Heart left ventricle (tissue), 16 donors: ENCODE measurements around the gene WDR83. TPM values are rescaled to one million over a fixed set of nuclear protein-coding genes. Genes with fewer than 3 reads are reported as not detected.

Experiments used
- ATAC-seq, 4 donors: fragments of 200-7000 bp; cut with Tn5 transposase; one replicate each; pipeline ENCODE4 v1.9.1; 2020 to 2022; ENCODE audit warnings: moderate library complexity in 4 of 4, mild to moderate bottlenecking in 3 of 4, moderate number of reproducible peaks in 1 of 4
- DNase-seq, 5 donors: peaks; one replicate each; pipeline ENCODE4 v3.0.0-alpha.2; 2020
- H3K27ac ChIP-seq, 12 donors: fragments of 200-600 bp; sonication (generic) in 4 of 12; one replicate each; pipeline versions ENCODE4 v1.5.0 to v1.8.0; 2016 to 2022; ENCODE audit warnings: mild to moderate bottlenecking in 2 of 12
- H3K27me3 ChIP-seq, 9 donors: fragments of 200-600 bp; sonication (generic) in 2 of 9; one replicate each; pipeline versions ENCODE4 v1.5.1 to v1.8.0; 2016 to 2022; ENCODE audit warnings: mild to moderate bottlenecking in 3 of 9
- H3K36me3 ChIP-seq, 9 donors: fragments of 200-600 bp; sonication (generic) in 2 of 9; one replicate each; pipeline versions ENCODE4 v1.5.0 to v1.8.0; 2018 to 2022; ENCODE audit warnings: mild to moderate bottlenecking in 2 of 9
- H3K4me1 ChIP-seq, 12 donors: fragments of 200-600 bp; sonication (generic) in 4 of 12; one replicate each; pipeline versions ENCODE4 v1.5.0 to v1.8.0; 2016 to 2022; ENCODE audit warnings: mild to moderate bottlenecking in 3 of 12
- H3K4me3 ChIP-seq, 12 donors: fragments of 200-600 bp; sonication (generic) in 4 of 12; one replicate each; pipeline versions ENCODE4 v1.5.0 to v1.8.0; 2017 to 2022; ENCODE audit warnings: mild to moderate bottlenecking in 9 of 12, moderate library complexity in 4 of 12
- H3K9me3 ChIP-seq, 12 donors: fragments of 200-600 bp; sonication (generic) in 4 of 12; one replicate each; pipeline versions ENCODE4 v1.5.0 to v1.8.0; 2016 to 2022; ENCODE audit warnings: mild to moderate bottlenecking in 1 of 12
- POLR2A ChIP-seq, 2 donors: fragments of 450-650 bp; IDR thresholded peaks; one replicate each; pipeline ENCODE4 v1.6.1; 2017; ENCODE audit warnings: antibody characterized with exemption in 2 of 2, mild to moderate bottlenecking in 2 of 2, moderate library complexity in 2 of 2
- WGBS, 4 donors: extraction: QIAGEN DNeasy Blood & Tissue Kit in 2 of 4; methylation state at CpG; one replicate each; pipeline versions ENCODE4 v1.1.5 to v1.1.7; 2013 to 2018; 5-methylcytosine and 5-hydroxymethylcytosine counted together
- intact Hi-C, 10 donors: fragments of 100-400 bp; cut with DNase I; formaldehyde crosslinking; loops; one replicate each; pipeline versions ENCODE4 v1.11.1 to v1.14.2; 2022
- polyA plus RNA-seq, 2 donors: library from polyadenylated mRNA; stranded (reverse); fragments of 200-250 nt; gene quantifications; one replicate each; pipeline ENCODE4 v1.2.3, GENCODE V29; 2013
- total RNA-seq, 9 donors: library from RNA; depleted of rRNA in 2 of 9; stranded (reverse); fragments of >200 nt in 2 of 9; fragmentation: NEBNext Ultra II Directional in 3 of 9; extraction: Animal tissue kit (Norgen Biotek cat#: 25700) in 3 of 9; gene quantifications; one replicate each; pipeline versions ENCODE4 v1.1.0 to v1.2.4, GENCODE V29; 2016 to 2023
- TF ChIP-seq, protein P1 (sequence below), 12 donors: fragments of 200-600 bp; sonication (generic) in 4 of 12; IDR thresholded peaks; one replicate each; pipeline versions ENCODE4 v1.5.0 to v1.8.0; 2018 to 2022; ENCODE audit warnings: antibody characterized with exemption in 12 of 12, mild to moderate bottlenecking in 5 of 12
- donor health status: ischemic (EF 13 %, LVEDD 7.1; RV severe dilation, severe dysfunction).
- donor health status: healthy with polysubstance abuse.
- donor health status: DM: no; HTN: yes; CAD: no.
- donor health status: DM: no; HTN: no; CAD: no.
- donor health status: ischemic (EF 25% LVEDD 6.9; RV normal size, moderate dysfunction).
- donor health status: ischemic (EF 25% LVEDD 5.7; RV mildly dilated, moderate dysfunction).
- donor health status: healthy.
- donor health status: DM: yes; HTN: yes; CAD: no.
- donor health status: ischemic (EF 35%, LVEDD 5.7; RV mildly dilated, moderate dysfunction).
- donor health status: nonischemic (EF 11% LVEDD 7.7; RV severe dilation, severe dysfunction).
- donor health status: DM: yes; HTN: yes; CAD: no.
- donor health status: PGD.
- donor health status: ischemic (EF 29% LVEDD 5.4; RV normal size, mild dysfunction).
- donor health status: nonischemic (EF 23%, LVEDD 6.1; RV moderate dilation, normal function).

The WDR83 gene
- total and polyA plus RNA-seq, 11 donors = 6.0 to 13.0 (median 7.9) TPM

DNA sequence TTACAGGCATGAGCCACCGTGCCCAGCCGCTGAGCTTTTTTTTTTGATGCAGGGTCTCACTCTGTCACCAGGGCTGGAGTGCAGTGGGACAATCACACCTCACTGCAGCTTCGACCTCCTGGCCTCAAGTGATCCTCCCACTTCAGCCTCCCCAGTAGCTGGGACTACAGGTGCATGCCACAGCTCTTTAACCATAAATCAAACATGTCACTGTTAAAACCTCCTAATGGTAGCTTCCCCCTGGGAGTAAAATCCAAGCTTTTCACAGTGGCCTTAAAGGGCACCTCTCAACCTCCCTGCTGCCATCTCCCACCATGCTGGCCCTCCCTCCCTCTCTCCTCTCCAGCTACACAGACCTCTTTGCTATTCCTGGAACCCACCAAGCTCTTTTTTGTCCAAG lies 19.2 kb downstream of the WDR83 start:
- TF ChIP-seq, protein P1, sequence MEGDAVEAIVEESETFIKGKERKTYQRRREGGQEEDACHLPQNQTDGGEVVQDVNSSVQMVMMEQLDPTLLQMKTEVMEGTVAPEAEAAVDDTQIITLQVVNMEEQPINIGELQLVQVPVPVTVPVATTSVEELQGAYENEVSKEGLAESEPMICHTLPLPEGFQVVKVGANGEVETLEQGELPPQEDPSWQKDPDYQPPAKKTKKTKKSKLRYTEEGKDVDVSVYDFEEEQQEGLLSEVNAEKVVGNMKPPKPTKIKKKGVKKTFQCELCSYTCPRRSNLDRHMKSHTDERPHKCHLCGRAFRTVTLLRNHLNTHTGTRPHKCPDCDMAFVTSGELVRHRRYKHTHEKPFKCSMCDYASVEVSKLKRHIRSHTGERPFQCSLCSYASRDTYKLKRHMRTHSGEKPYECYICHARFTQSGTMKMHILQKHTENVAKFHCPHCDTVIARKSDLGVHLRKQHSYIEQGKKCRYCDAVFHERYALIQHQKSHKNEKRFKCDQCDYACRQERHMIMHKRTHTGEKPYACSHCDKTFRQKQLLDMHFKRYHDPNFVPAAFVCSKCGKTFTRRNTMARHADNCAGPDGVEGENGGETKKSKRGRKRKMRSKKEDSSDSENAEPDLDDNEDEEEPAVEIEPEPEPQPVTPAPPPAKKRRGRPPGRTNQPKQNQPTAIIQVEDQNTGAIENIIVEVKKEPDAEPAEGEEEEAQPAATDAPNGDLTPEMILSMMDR (IDR thresholded peaks at IDR 0.05) = no peak
- no peak for TF ChIP-seq POLR2A (IDR thresholded peaks at IDR 0.05)
- H3K4me3 ChIP-seq = no peak overlapping the region

DNA sequence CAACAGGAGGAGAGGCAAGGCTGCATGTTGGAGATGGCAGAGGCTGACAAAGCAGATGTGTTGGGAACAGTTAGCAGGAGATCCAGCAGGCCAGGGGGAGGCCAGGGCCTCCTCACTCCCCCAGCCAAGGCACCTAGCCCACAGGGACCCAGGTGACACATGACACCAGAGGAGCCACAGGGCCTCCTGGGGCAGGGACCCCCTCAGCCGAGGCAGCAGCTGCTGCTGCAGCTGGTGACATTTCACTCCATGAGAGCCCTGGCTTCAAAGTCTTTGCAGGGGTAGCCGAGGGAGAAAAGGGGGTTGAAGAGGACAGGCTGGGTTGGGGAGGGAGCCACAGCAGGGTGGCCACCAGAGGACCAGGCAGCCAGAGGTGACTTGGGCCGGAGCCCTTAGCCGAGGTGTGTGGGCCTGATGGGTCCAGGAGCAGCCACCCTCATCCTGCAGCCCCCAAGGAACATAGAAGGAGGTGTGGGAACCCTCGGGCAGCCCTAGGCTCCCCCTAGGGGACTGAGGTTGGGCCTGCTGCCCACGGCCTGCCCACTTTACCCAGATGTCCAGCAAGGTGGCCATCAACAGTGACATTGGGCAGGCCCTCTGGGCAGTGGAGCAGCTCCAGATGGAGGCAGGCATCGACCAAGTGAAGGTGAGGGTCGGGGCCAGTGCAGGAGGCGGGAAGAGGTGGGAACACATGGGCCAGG lies 21.0 kb downstream of the WDR83 start, which contains the start of gene GNG14:
Gene GNG14, plus strand, starts transcription at position 503 of the 701 bp plus-strand sequence. Its CDS starts 51 bp downstream, at position 554.
- 80 to 88% (median 86%) methylated on average over 5 to 9 of the region's 9 CpGs for WGBS, 4 donors

More for the DNA sequence above, 19.2 kb downstream of the WDR83 start:
- H3K27me3 ChIP-seq = no peaks in the 10 kb centered on the region
- H3K4me1 ChIP-seq = peaks cover 0 to 8% (median 1%) of the 10 kb centered on the region in 12 donors
- intact Hi-C loops = no loop called here
- no peak overlapping the region for H3K27ac ChIP-seq
- DNase-seq (no peak), ATAC-seq (no peak)
- H3K9me3 ChIP-seq = no peaks in the 10 kb centered on the region
- 72 to 85% (median 81%) methylated on average over 3 of the region's 3 CpGs for WGBS, 4 donors
- H3K36me3 ChIP-seq = no peaks in the 10 kb centered on the region

DNA sequence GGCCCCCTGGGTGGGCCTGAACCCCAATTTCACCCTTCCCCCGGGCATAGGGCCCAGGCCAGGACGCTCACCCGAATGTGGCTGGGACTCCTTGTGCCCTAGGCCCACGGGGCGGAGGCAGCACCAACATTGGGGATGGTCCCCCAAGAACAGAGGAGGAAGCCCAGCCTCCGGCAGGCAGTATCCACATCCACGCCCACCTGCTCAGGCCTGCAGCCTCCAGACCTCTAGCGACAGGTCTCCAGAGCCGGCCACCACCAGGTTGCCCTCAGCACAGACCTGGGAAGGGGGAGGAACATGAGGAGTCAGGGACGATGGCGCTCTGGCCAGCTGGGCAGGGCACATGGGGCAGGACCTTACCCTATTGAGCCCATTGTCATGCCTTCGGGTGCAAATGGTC lies 22.4 kb downstream of the WDR83 start:
- DNase-seq (no peak), ATAC-seq (no peak)
- H3K27me3 ChIP-seq = no peaks in the 10 kb centered on the region
- H3K27ac ChIP-seq = no peak overlapping the region
- intact Hi-C loops = no loop called here
- no peaks in the 10 kb centered on the region for H3K36me3 ChIP-seq
- 80 to 94% (median 93%) methylated on average over 1 to 12 of the region's 12 CpGs for WGBS, 4 donors
- no peaks in the 10 kb centered on the region for H3K9me3 ChIP-seq
- no peak for TF ChIP-seq POLR2A (IDR thresholded peaks at IDR 0.05)
- TF ChIP-seq, protein P1 (IDR thresholded peaks at IDR 0.05) = no peak
- H3K4me3 ChIP-seq = no peak overlapping the region
- no peaks in the 10 kb centered on the region for H3K4me1 ChIP-seq

More for the DNA sequence above, 21.0 kb downstream of the WDR83 start, which contains the start of gene GNG14:
- Histone ChIP-seq H3K4me3 (no peak within 1 kb of the TSS), H3K27me3 (no peaks in the 10 kb centered on the region), H3K9me3 (no peaks in the 10 kb centered on the region), H3K4me1 (no peaks in the 10 kb centered on the region), H3K36me3 (no peaks in the 10 kb centered on the region), H3K27ac (no peak within 1 kb of the TSS)
- intact Hi-C loops = no loop called here
- ATAC-seq (no peak), DNase-seq (no peak)
- TF ChIP-seq POLR2A (IDR thresholded peaks at IDR 0.05) = no peak
- TF ChIP-seq, protein P1 (IDR thresholded peaks at IDR 0.05) = no peak

DNA sequence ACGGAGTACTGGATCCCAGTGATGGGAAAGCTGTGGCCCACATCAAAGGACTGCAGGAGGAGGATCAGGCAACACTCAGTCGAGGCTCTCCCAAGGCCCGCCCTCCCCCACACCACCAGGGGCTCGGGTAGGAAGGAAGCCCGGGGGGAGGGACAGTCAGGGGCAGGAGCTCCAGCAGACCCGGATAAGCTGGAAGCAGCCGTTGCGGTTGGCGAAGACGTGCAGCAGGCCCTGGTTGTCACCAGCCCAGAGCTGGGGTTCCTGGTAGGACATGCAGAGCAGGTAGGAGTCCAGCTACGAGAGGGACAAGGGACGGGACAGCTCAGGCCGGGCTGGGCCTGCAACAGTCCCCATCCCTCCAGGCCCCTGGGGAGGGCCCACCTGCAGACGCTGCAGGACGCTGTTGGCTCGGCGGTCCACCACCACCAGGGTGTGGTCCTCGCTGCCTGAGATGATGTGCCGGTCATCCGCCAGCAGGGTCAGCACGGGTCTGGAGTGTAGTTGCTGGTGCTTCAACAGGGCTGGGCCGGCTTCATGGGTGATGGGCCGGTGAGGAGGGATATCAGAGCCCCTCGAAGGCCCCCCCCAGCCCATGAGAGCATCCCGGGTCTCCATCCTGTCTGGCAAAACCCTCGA lies 23.1 kb downstream of the WDR83 start:
- Histone ChIP-seq H3K27me3 (no peaks in the 10 kb centered on the region), H3K36me3 (no peaks in the 10 kb centered on the region), H3K27ac (no peak overlapping the region), H3K4me1 (no peaks in the 10 kb centered on the region), H3K9me3 (no peaks in the 10 kb centered on the region), H3K4me3 (no peak overlapping the region)
- intact Hi-C loops = no loop called here
- no peak for ATAC-seq
- TF ChIP-seq, protein P1 (IDR thresholded peaks at IDR 0.05) = no peak
- TF ChIP-seq POLR2A (IDR thresholded peaks at IDR 0.05) = no peak
- no peak for DNase-seq
- WGBS, 4 donors = 58 to 70% (median 66%) methylated on average over 15 to 26 of the region's 26 CpGs
